ENCODE data around the gene FAM107B. TPM values are rescaled to one million over a fixed set of nuclear protein-coding genes. Genes with fewer than 3 reads are reported as not detected.
"Not testable (repeated sequence)": the region's sequence is repeated elsewhere in the genome, so short reads cannot be mapped to it uniquely, and the experiment has no call there.

Gene FAM107B
- total and polyA plus RNA-seq, 2 experiments from 2014 or later, result 85.5 to 85.9 TPM

DNA sequence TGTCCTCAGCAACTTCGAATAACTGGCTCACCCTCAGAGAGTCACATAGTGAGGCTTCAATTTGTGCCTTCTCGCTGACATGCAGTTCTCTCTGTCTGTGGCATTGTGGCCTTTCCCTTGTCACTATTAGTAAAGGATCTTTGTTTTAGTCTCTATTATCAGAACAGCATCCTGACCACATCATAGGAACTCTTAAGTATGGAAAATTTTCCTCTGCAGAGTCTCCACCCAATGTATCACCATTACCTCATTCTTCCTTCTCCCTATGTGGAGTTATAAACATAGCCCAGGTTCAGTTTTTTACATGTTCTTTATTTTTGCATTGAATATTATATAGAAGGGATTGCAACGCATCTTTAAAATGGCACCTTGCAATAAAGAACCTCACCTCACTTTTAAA lies 112.9 kb downstream of the FAM107B start:
- Histone ChIP-seq H4K20me1 (ENCODE audit: insufficient read depth, poor library complexity, severe bottlenecking) (no peaks in the 10 kb centered on the region), H3K79me2 (no peaks in the 10 kb centered on the region), H3K9me3 (ENCODE audit: low read depth) (no peaks in the 10 kb centered on the region), H3K4me1 (ENCODE audit: insufficient read depth) (no peaks in the 10 kb centered on the region), H2AFZ (no peak overlapping the region), H3K9me2 (replicated peaks; ENCODE audit: insufficient read depth) (no peaks in the 10 kb centered on the region), H3K36me3 (replicated peaks; ENCODE audit: insufficient read depth, low read depth) (no peaks in the 10 kb centered on the region), H3K27me3 (no peaks in the 10 kb centered on the region), H3K4me2 (no peak overlapping the region), H3K27ac (no peak overlapping the region), H3K4me3 (no peak overlapping the region)
- WGBS (ENCODE audit: low lambda C conversion rate, missing lambda C conversion rate), result 97% methylated on average over 3 of the region's 3 CpGs
- no peak for DNase-seq (ENCODE audit: low spot score)
- TF ChIP-seq, protein P1, sequence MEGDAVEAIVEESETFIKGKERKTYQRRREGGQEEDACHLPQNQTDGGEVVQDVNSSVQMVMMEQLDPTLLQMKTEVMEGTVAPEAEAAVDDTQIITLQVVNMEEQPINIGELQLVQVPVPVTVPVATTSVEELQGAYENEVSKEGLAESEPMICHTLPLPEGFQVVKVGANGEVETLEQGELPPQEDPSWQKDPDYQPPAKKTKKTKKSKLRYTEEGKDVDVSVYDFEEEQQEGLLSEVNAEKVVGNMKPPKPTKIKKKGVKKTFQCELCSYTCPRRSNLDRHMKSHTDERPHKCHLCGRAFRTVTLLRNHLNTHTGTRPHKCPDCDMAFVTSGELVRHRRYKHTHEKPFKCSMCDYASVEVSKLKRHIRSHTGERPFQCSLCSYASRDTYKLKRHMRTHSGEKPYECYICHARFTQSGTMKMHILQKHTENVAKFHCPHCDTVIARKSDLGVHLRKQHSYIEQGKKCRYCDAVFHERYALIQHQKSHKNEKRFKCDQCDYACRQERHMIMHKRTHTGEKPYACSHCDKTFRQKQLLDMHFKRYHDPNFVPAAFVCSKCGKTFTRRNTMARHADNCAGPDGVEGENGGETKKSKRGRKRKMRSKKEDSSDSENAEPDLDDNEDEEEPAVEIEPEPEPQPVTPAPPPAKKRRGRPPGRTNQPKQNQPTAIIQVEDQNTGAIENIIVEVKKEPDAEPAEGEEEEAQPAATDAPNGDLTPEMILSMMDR (IDR thresholded peaks at IDR 0.05; ENCODE audit: poor library complexity), result no peak
- TF ChIP-seq EZH2phosphoT487 (IDR thresholded peaks at IDR 0.05; ENCODE audit: low read depth, severe bottlenecking, unreplicated experiment), result no peak
- no peak for TF ChIP-seq EZH2 (IDR thresholded peaks at IDR 0.05; ENCODE audit: borderline replicate concordance)

DNA sequence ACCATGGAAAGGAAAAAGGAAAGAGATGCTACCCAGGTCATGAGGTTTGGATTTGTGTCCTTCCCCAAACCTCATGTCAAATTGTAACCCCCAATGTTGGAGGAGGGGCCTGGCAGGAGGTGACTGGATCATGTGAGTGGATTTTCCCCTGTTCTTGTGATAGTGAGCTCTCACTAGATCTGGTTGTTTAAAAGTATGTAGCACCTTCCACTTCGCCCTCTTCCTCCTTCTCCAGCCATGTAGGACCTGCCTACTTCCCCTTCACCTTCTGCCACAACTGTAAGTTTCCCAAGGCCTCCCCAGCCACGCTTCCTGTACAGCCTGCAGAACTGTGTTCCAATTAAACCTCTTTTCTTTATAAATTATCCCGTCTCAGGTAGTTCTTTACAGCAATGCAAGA lies 113.9 kb downstream of the FAM107B start:
- no peaks in the 10 kb centered on the region for H3K9me3 ChIP-seq (ENCODE audit: low read depth)

DNA sequence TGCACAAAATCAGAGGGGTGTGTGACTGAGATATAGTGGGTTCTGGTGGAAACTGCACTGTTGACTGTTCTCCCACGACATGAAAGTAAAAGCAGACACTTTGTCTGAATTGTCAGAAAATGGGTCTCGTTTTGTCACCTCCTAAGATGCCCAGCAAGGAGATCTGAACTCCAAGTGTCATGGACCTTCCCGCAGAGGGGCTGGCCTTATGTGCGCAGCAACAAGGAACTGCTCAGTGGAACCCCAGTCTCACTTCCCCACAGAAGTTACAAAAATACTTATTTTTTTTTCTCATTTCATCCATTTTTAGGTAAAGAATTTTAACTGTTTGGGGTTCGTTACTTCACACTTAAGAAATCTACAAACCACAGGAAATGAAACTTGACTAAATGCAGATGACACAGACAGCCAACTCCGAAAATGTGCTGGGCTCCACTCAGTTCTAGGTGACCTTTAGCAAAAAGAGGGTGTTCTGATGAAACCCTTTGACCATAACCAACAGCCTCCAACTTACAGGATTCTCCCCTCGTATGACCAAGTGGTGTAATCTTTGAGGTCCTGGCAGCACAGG lies 115.0 kb downstream of the FAM107B start:
- Histone ChIP-seq H4K20me1 (ENCODE audit: insufficient read depth, poor library complexity, severe bottlenecking) (no peaks in the 10 kb centered on the region), H3K9me3 (ENCODE audit: low read depth) (no peaks in the 10 kb centered on the region), H3K27me3 (no peaks in the 10 kb centered on the region), H3K36me3 (replicated peaks; ENCODE audit: insufficient read depth, low read depth) (no peaks in the 10 kb centered on the region), H3K27ac (no peak overlapping the region), H3K4me3 (no peak overlapping the region), H2AFZ (no peak overlapping the region), H3K9me2 (replicated peaks; ENCODE audit: insufficient read depth) (no peaks in the 10 kb centered on the region), H3K79me2 (no peaks in the 10 kb centered on the region), H3K4me1 (ENCODE audit: insufficient read depth) (no peaks in the 10 kb centered on the region), H3K4me2 (no peak overlapping the region)
- TF ChIP-seq EZH2 (IDR thresholded peaks at IDR 0.05; ENCODE audit: borderline replicate concordance) (no peak), EZH2phosphoT487 (IDR thresholded peaks at IDR 0.05; ENCODE audit: low read depth, severe bottlenecking, unreplicated experiment) (no peak)
- TF ChIP-seq, protein P1 (IDR thresholded peaks at IDR 0.05; ENCODE audit: poor library complexity), result no peak
- DNase-seq (ENCODE audit: low spot score), result no peak
- 86% methylated on average over 7 of the region's 7 CpGs for WGBS (ENCODE audit: low lambda C conversion rate, missing lambda C conversion rate)

More for the DNA sequence above, 113.9 kb downstream of the FAM107B start:
- Histone ChIP-seq H3K36me3 (replicated peaks; ENCODE audit: insufficient read depth, low read depth) (no peaks in the 10 kb centered on the region), H3K79me2 (no peaks in the 10 kb centered on the region), H2AFZ (no peak overlapping the region), H3K9me2 (replicated peaks; ENCODE audit: insufficient read depth) (no peaks in the 10 kb centered on the region), H3K4me2 (no peak overlapping the region), H3K27me3 (no peaks in the 10 kb centered on the region), H4K20me1 (ENCODE audit: insufficient read depth, poor library complexity, severe bottlenecking) (no peaks in the 10 kb centered on the region), H3K4me1 (ENCODE audit: insufficient read depth) (no peaks in the 10 kb centered on the region), H3K27ac (no peak overlapping the region), H3K4me3 (no peak overlapping the region)
- TF ChIP-seq EZH2phosphoT487 (IDR thresholded peaks at IDR 0.05; ENCODE audit: low read depth, severe bottlenecking, unreplicated experiment) (no peak), EZH2 (IDR thresholded peaks at IDR 0.05; ENCODE audit: borderline replicate concordance) (no peak)
- TF ChIP-seq, protein P1 (IDR thresholded peaks at IDR 0.05; ENCODE audit: poor library complexity), result no peak
- WGBS (ENCODE audit: low lambda C conversion rate, missing lambda C conversion rate), result 95% methylated on average over 3 of the region's 3 CpGs
- DNase-seq (ENCODE audit: low spot score), result no peak

DNA sequence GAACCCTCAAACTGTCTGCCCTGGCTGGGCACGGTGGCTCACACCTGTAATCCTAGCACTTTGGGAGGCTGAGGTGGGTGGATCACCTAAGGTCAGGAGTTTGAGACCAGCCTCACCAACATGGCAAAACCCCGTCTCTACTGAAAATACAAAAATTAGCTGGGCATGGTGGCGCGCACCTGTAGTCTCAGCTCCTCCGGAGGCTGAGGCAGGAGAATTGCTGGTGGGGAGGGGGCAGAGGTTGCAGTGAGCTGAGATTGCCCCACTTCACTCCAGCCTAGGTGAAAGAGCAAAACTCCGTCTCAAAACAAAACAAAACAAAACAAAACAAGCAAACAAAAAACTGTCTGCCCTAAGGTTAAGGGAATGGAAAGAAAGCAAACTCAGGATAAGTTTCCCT lies 115.6 kb downstream of the FAM107B start:
- H3K4me2 ChIP-seq; H4K20me1 ChIP-seq (ENCODE audit: insufficient read depth, poor library complexity, severe bottlenecking); H3K79me2 ChIP-seq; H3K27ac ChIP-seq; H3K4me3 ChIP-seq; H3K9me3 ChIP-seq (ENCODE audit: low read depth); H2AFZ ChIP-seq; H3K9me2 ChIP-seq (replicated peaks; ENCODE audit: insufficient read depth); DNase-seq (ENCODE audit: low spot score); H3K36me3 ChIP-seq (replicated peaks; ENCODE audit: insufficient read depth, low read depth); H3K27me3 ChIP-seq; H3K4me1 ChIP-seq (ENCODE audit: insufficient read depth): not testable (repeated sequence)
- WGBS (ENCODE audit: low lambda C conversion rate, missing lambda C conversion rate), result 99% methylated on average over 6 of the region's 6 CpGs

Measured in hepatocyte (in vitro differentiated cells).